Measurements from ENCODE around the gene ISY1.

DNA sequence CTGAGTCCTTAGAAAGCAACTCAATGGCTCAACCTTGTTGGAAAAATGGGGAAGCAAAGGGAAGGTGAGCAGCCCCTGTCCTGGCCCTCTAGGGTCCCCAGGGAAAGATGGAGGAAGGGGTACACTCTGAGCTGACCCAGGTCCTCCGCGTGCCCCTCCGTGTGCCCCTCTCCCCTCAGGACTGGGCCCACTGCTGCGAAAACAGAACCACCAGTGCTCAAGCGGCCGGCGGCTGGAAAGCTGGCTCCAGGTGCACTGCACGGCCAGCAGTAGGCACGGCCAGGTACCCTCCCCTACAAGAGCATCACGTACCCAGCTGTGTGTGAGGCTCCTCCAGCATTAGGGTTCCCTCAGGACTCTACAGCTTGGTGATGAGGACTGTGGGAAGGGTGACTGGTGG lies 65.6 kb downstream of the ISY1 start:
- TF ChIP-seq, protein P1, sequence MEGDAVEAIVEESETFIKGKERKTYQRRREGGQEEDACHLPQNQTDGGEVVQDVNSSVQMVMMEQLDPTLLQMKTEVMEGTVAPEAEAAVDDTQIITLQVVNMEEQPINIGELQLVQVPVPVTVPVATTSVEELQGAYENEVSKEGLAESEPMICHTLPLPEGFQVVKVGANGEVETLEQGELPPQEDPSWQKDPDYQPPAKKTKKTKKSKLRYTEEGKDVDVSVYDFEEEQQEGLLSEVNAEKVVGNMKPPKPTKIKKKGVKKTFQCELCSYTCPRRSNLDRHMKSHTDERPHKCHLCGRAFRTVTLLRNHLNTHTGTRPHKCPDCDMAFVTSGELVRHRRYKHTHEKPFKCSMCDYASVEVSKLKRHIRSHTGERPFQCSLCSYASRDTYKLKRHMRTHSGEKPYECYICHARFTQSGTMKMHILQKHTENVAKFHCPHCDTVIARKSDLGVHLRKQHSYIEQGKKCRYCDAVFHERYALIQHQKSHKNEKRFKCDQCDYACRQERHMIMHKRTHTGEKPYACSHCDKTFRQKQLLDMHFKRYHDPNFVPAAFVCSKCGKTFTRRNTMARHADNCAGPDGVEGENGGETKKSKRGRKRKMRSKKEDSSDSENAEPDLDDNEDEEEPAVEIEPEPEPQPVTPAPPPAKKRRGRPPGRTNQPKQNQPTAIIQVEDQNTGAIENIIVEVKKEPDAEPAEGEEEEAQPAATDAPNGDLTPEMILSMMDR (IDR thresholded peaks at IDR 0.05), result no peak
- no peak for TF ChIP-seq EP300 (IDR thresholded peaks at IDR 0.05)
- no peak for TF ChIP-seq POLR2A (IDR thresholded peaks at IDR 0.05)
- TF ChIP-seq POLR2AphosphoS5 (IDR thresholded peaks at IDR 0.05), result no peak
